Tibial nerve (tissue), 4 donors: ENCODE measurements around the gene PELI2. TPM values are rescaled to one million over a fixed set of nuclear protein-coding genes. Genes with fewer than 3 reads are reported as not detected.

Experiments used
- DNase-seq, 2 donors: peaks; one replicate each; pipeline ENCODE4 v3.0.0-alpha.2; 2019; ENCODE audit warnings: low spot score in 2 of 2
- H3K27ac ChIP-seq, 4 donors: fragments of 200-600 bp; sonication (generic) in 3 of 4; one replicate each; pipeline ENCODE4 v1.5.1; 2017 to 2019; ENCODE audit warnings: mild to moderate bottlenecking in 1 of 4
- H3K27me3 ChIP-seq, 2 donors: fragments of 200-600 bp; sonication (generic) in 1 of 2; one replicate each; pipeline versions ENCODE4 v1.5.1 to v1.6.0; 2017 to 2019
- H3K36me3 ChIP-seq, 3 donors: fragments of 200-600 bp; sonication (generic); one replicate each; pipeline ENCODE4 v1.5.1; 2018 to 2019
- H3K4me1 ChIP-seq, 4 donors: fragments of 200-600 bp; sonication (generic) in 3 of 4; one replicate each; pipeline ENCODE4 v1.5.1; 2017 to 2019
- H3K4me3 ChIP-seq, 4 donors: fragments of 200-600 bp; sonication (generic) in 3 of 4; one replicate each; pipeline ENCODE4 v1.5.1; 2017 to 2019; ENCODE audit warnings: mild to moderate bottlenecking in 1 of 4, moderate library complexity in 1 of 4
- H3K9me3 ChIP-seq, 4 donors: fragments of 200-600 bp; sonication (generic) in 3 of 4; one replicate each; pipeline ENCODE4 v1.5.1; 2017 to 2019
- CTCF ChIP-seq, 5 experiments: fragments of 200-600 bp in 3 of 5; fragments of 450-650 bp in 2 of 5; sonication (generic) in 3 of 5; IDR thresholded peaks; one replicate each; pipeline ENCODE4 v1.5.1; 2016 to 2019; ENCODE audit warnings: antibody characterized with exemption in 5 of 5, mild to moderate bottlenecking in 3 of 5, moderate library complexity in 2 of 5
- EP300 ChIP-seq, 2 donors: sonication (generic); formaldehyde crosslinking; IDR thresholded peaks; one replicate each; pipeline ENCODE4 v1.6.1; 2017; ENCODE audit warnings: antibody characterized with exemption in 2 of 2, mild to moderate bottlenecking in 1 of 2
- POLR2A ChIP-seq, 2 donors: fragments of 450-650 bp; IDR thresholded peaks; one replicate each; pipeline ENCODE4 v1.6.1; 2017; ENCODE audit warnings: antibody characterized with exemption in 2 of 2, mild to moderate bottlenecking in 2 of 2, moderate library complexity in 2 of 2
- whole genome bisulfite sequencing, 2 donors: methylation state at CpG; one replicate each; pipeline ENCODE4 v1.1.5; 2018; 5-methylcytosine and 5-hydroxymethylcytosine counted together
- total RNA-seq, 4 donors: library from RNA; depleted of rRNA; stranded (reverse); fragments of >200 nt; gene quantifications; one replicate each; pipeline ENCODE4 v1.1.0, GENCODE V29; 2016

PELI2 gene
- total RNA-seq, 4 donors from 2014 or later = 20.1 to 42.3 (median 35.1) TPM

- no peaks in the 10 kb centered on the region for H3K9me3 ChIP-seq
- peaks cover 0 to 41% (median 6%) of the 10 kb centered on the region in 4 donors for H3K4me1 ChIP-seq
- H3K27me3 ChIP-seq = no peaks in the 10 kb centered on the region
- H3K27ac ChIP-seq = no peak overlapping the region
- H3K4me3 ChIP-seq = no peak overlapping the region
- 78 to 84% methylated on average over 3 of the region's 3 CpGs for WGBS, 2 donors
- no peaks in the 10 kb centered on the region for H3K36me3 ChIP-seq
- TF ChIP-seq EP300 (IDR thresholded peaks at IDR 0.05) = no peak
- DNase-seq = no peak
These were observed 27.8 kb downstream of the PELI2 start for GRCh38 chr14:56145965-56146364.

GRCh38 chr14:56147449-56147848, 29.2 kb downstream of the PELI2 start:
- TF ChIP-seq CTCF (IDR thresholded peaks at IDR 0.05) (no peak), EP300 (IDR thresholded peaks at IDR 0.05) (no peak), POLR2A (IDR thresholded peaks at IDR 0.05) (no peak)
- 58 to 75% methylated on average over 1 of the region's 1 CpG for WGBS, 2 donors
- H3K36me3 ChIP-seq = no peaks in the 10 kb centered on the region
- no peaks in the 10 kb centered on the region for H3K27me3 ChIP-seq
- no peaks in the 10 kb centered on the region for H3K9me3 ChIP-seq
- H3K4me1 ChIP-seq = peaks cover 0 to 42% (median 6%) of the 10 kb centered on the region in 4 donors
- no peak for DNase-seq
- H3K4me3 ChIP-seq = no peak overlapping the region
- no peak overlapping the region for H3K27ac ChIP-seq

GRCh38 chr14:56147986-56148901, 30.0 kb downstream of the PELI2 start:
- no peak for TF ChIP-seq POLR2A (IDR thresholded peaks at IDR 0.05)
- TF ChIP-seq CTCF (IDR thresholded peaks at IDR 0.05) = no peak
- TF ChIP-seq EP300 (IDR thresholded peaks at IDR 0.05) = no peak
- no peak overlapping the region for H3K27ac ChIP-seq
- no peaks in the 10 kb centered on the region for H3K36me3 ChIP-seq
- H3K4me1 ChIP-seq = peaks cover 0 to 42% (median 6%) of the 10 kb centered on the region in 4 donors
- H3K9me3 ChIP-seq = no peaks in the 10 kb centered on the region
- WGBS, 2 donors = 64 to 69% methylated on average over 3 of the region's 3 CpGs
- DNase-seq = no peak
- H3K4me3 ChIP-seq = no peak overlapping the region
- no peaks in the 10 kb centered on the region for H3K27me3 ChIP-seq

GRCh38 chr14:56149151-56149550, 30.9 kb downstream of the PELI2 start:
- H3K36me3 ChIP-seq = no peaks in the 10 kb centered on the region
- H3K4me1 ChIP-seq = peaks cover 0 to 42% (median 6%) of the 10 kb centered on the region in 4 donors
- H3K4me3 ChIP-seq = no peak overlapping the region
- WGBS, 2 donors = 53 to 55% methylated on average over 4 of the region's 4 CpGs
- H3K27ac ChIP-seq = no peak overlapping the region
- TF ChIP-seq POLR2A (IDR thresholded peaks at IDR 0.05) = no peak
- TF ChIP-seq CTCF (IDR thresholded peaks at IDR 0.05) = no peak
- TF ChIP-seq EP300 (IDR thresholded peaks at IDR 0.05) = no peak
- no peaks in the 10 kb centered on the region for H3K27me3 ChIP-seq
- no peak for DNase-seq
- H3K9me3 ChIP-seq = no peaks in the 10 kb centered on the region

- Histone ChIP-seq H3K4me3 (no peak overlapping the region), H3K27me3 (no peaks in the 10 kb centered on the region), H3K4me1 (peaks cover 0 to 40% (median 5%) of the 10 kb centered on the region in 4 donors), H3K36me3 (no peaks in the 10 kb centered on the region), H3K9me3 (no peaks in the 10 kb centered on the region), H3K27ac (no peak overlapping the region)
- DNase-seq = no peak
- TF ChIP-seq POLR2A (IDR thresholded peaks at IDR 0.05) (no peak), CTCF (IDR thresholded peaks at IDR 0.05) (no peak), EP300 (IDR thresholded peaks at IDR 0.05) (no peak)
- 74 to 79% methylated on average over 6 of the region's 6 CpGs for WGBS, 2 donors
These were observed 31.8 kb downstream of the PELI2 start for GRCh38 chr14:56149995-56150394.
